Stomach (tissue), 4 donors: ENCODE measurements around the gene ATP6V0D1.

ENCODE experiments used
- CTCF ChIP-seq, 7 experiments: fragments of 450-650 bp in 4 of 7; fragments of 200-600 bp in 3 of 7; sonication (generic) in 3 of 7; IDR thresholded peaks; one replicate each; pipeline ENCODE4 v1.5.1; 2016 to 2019; ENCODE audit warnings: antibody characterized with exemption in 7 of 7, control low read depth in 2 of 7, mild to moderate bottlenecking in 1 of 7
- EP300 ChIP-seq: sonication (generic); formaldehyde crosslinking; IDR thresholded peaks from one replicate; pipeline ENCODE4 v1.6.1; 2017; ENCODE audit warnings: antibody characterized with exemption
- POLR2A ChIP-seq, 4 donors: fragments of 450-650 bp; IDR thresholded peaks; one replicate each; pipeline ENCODE4 v1.6.1; 2016; ENCODE audit warnings: antibody characterized with exemption in 4 of 4, control low read depth in 2 of 4, mild to moderate bottlenecking in 1 of 4, moderate library complexity in 1 of 4
- POLR2AphosphoS5 ChIP-seq, 3 donors: sonication (generic); formaldehyde crosslinking; IDR thresholded peaks; one replicate each; pipeline ENCODE4 v1.6.1; 2016; ENCODE audit warnings: antibody characterized with exemption in 3 of 3

GRCh38 chr16:67421030-67421429, 59.9 kb downstream of the ATP6V0D1 start:
- TF ChIP-seq CTCF (IDR thresholded peaks at IDR 0.05) = no peak
- no peak for TF ChIP-seq POLR2A (IDR thresholded peaks at IDR 0.05)
- no peak for TF ChIP-seq POLR2AphosphoS5 (IDR thresholded peaks at IDR 0.05)
- TF ChIP-seq EP300 = no peak
